Left lobe of liver (tissue), 2 donors: ENCODE data around the gene DDX55. TPM values are rescaled to one million over a fixed set of nuclear protein-coding genes. Genes with fewer than 3 reads are reported as not detected.

Experiments used
- ATAC-seq: fragments of 200-7000 bp; cut with Tn5 transposase; one replicate; pipeline ENCODE4 v1.9.1; 2020; ENCODE audit warnings: mild to moderate bottlenecking, moderate library complexity
- DNase-seq: peaks from one replicate; pipeline ENCODE4 v3.0.0-alpha.2; 2020; ENCODE audit warnings: low spot score
- total RNA-seq: library from RNA; stranded (reverse); gene quantifications from one replicate; pipeline ENCODE4 v1.2.1, GENCODE V29; 2021
- donor health status: DM: no; HTN: no; CAD: no; lungs with moderate emphysema.
- donor health status: DM: no; HTN: yes; CAD: no.

DDX55 gene
- total RNA-seq, 1 donor from 2014 or later = 10.0 TPM

DNA sequence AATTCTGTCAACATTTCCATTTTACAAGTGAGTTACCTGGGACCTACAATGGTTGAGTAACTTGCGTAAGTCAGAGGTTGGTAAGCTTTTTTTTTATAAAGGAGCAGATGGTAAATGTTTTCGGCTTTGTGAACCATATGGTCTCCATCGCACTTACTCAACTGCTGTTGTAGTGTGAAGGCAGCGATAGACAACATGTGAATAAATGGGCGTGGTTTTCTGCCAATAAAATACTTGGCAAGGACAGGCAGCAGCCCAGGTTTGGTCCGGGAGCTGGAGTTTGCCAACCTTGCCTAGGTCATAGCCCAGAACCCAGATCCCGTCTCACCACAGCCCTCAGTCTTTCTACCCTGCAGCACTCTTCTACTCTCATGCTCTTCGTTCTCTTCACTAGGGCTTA, 6.3 kb downstream of the DDX55 start:
- DNase-seq (no peak), ATAC-seq (no peak)

DNA sequence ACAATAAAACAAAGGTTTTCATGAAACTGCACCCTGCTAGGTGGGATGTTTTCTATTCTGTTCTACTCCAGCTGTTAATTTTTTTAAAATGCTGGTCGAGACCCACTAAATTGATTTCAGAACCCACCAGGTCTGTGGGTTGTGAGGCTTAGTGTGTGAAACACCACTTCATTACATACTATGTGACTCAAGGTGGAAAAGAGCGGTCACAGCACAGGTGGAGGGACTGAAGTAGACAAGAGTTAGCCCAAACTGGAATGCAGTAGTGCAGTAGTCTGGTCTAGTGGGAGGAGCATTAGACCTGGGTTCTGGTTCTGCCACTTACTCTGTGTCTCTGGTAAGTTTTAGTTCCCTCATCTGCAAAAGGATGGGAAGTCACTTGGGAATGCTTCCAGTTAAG, 12.2 kb downstream of the DDX55 start:
- DNase-seq (no peak), ATAC-seq (no peak)

DNA sequence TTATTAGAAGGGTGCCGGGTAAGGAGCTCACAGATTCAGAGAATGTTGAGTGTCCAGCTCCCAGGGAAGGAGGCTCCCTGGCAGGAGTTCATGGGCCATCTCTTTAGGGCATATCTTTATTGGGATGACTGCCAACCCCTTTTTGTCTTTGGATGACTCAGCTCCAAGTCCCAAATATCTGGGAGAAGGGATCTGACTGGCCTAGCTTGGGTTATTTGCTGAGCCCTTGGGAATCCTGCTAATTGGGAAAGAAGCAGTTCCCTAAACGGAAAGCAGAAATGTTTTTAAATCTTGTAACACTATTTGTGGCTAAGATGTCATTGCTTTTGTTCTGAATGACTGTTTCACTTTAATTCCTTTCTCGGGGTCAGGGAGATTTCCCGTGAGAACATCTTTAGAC, 12.6 kb downstream of the DDX55 start:
- no peak for DNase-seq

DNA sequence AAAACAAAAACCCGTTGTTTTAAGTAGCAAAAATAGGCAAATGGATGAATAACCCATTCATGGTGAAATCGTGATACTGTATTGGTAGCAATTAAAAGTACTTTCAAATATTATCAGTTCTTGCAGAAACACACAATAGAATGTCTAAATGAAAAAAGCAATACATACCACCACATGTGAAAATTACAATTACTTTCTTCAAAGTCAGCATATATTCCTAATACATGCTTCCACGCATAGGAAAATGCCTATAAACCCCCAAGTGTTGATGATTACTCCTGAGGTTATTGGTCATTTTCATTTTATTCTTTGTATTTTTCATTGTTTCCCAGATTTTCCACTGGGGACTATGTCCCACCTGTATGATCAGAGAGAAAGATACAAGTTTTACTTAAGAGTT, 15.2 kb downstream of the DDX55 start:
- ATAC-seq = no peak
- no peak for DNase-seq

More for the DNA sequence above, 12.6 kb downstream of the DDX55 start:
- ATAC-seq = no peak

DNA sequence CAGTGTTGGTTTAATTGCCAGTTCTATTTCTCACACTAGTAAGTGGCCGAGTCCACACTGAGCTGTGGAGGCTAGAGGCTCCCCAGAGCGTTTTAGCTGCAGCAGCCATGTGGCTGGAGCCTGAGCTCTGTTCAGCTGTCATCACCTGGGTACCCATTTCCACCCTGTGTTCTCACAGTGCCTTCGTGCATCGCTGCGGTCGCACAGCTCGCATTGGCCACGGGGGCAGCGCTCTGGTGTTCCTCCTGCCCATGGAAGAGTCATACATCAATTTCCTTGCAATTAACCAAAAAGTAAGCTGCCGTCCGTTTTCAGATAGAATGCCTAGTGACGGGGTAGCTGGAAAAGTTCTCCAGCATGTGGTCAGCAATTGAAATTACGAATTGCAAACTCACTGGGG, 15.7 kb downstream of the DDX55 start:
- ATAC-seq (no peak), DNase-seq (no peak)

DNA sequence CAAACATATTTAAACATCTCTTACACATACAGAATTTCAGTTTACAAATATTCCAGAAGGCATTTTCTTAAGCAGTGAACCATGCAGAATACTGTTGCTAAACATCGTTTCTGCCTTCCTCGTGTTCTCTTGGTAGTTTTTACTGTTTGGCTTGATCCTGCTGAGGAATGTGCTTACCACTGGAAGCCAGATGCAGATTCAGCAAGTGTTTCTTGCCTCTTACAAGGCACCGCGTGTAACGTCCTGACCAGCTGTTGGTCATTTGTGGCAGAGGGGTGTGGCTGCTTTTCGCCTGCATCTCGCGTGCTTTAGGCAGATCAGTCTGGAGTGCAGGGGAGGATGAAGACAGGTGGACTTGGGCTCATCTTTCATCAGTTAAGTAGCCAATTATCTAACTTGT, 19.2 kb downstream of the DDX55 start:
- no peak for DNase-seq
- ATAC-seq = no peak

DNA sequence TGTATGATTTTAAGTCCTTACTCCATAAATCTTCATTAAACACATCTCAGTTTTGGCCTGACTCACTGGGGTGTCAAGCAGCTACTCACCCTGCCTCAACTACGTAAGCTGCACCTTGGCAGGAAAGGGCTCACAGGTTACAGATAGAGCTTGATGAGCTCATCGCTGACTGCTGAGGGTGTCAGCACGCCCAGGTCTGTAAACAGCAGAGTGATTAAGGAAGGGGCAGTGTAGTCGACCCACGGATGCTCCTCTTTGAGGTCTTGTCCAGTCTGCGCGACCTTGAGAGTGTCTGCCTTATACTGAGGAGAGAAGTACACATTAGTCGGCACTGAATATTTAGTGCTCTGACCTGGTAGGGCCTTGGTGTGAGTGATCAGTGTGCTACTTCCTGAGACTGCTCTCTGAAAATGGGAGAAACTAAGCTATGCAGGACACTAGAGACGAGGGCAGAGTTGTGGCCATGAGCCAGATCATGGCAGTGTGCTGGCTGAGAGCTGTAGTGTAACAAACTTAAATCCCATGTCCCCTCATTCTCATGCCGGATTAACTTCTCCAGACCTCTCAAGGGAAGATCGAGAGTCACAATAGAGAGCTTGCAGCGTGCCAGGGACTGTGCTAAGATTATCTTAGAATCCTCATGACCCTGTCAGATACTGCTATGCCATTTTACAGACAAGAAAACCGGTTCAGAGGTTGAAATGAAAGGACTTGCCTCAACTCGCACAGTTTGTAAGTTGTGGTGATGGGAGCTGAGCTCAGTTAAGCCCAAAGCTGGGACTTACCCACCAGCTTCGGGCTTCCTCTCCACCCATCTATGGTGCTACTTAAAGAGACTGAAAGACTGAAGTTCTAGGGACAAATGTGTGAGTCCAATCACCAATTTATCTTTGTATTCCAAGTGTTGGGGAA, 20.0 kb downstream of the DDX55 start:
- no peak for ATAC-seq
- no peak for DNase-seq

DNA sequence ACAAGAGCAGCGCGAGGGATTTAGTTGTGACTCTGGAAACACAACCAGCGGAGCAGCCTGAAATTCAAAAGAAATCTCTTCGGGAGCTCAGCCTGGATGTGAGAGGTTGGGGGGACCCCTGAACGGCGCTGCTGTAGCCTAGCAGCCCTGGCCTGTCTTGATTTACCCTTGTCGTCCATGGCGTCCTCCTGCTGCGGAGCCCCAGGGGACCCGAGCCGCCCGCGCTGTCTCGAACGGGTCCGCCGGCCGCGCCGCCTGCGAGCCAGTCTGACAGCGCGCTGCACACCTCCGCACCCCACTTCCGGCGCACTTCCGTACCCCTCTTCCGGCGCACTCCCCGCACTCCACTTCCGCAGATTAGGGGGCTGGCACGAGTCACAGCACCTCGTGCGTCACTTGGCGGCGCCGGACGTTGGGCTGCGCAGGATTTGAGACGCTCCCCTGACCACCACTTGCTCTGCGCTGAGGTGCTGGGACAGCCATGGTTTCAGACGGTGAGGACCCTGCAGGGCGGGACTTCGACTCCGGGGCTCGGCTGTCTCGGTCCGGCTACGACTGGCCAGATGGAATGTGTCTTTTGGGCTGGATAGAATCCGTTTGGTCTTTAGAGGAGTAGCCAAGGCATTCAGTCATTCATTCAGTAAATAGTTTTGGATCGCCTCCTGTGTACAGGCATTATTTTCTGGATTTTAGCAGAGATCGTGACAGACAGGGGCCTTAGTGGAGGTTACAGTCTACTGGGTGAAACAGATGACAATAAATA, 31.7 kb downstream of the DDX55 start, which contains the start of the genes EIF2B1 and GTF2H3:
Gene EIF2B1 (minus strand): TSS at position 308 of the 763 bp plus-strand sequence. CDS start 129 bp downstream, at position 179.
Gene GTF2H3 (plus strand): TSS at position 451 of the 763 bp plus-strand sequence. CDS start 31 bp downstream, at position 482.
- DNase-seq (peak; percentile 96), ATAC-seq (peak; percentile 97)

DNA sequence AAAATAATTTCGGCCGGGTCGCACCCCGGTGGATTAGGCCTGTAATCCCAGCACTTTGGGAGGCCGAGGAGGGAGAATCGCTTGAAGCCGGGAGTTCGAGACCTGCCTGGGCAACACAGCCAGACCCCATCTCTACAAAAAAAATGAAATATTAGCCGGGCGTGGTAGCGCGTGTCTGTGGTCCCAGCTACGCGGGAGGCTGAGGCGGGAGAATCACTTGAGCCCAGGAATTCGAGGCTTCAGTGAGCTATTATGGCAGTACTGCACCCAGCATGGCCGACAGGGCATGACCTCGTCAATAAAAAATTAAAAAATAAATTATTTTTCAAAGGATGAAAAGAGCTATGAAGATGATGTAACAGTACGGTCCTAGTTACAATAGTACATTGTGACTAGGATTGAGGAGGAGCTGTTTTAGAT, 32.3 kb downstream of the DDX55 start:
- no peak for ATAC-seq
- no peak for DNase-seq

DNA sequence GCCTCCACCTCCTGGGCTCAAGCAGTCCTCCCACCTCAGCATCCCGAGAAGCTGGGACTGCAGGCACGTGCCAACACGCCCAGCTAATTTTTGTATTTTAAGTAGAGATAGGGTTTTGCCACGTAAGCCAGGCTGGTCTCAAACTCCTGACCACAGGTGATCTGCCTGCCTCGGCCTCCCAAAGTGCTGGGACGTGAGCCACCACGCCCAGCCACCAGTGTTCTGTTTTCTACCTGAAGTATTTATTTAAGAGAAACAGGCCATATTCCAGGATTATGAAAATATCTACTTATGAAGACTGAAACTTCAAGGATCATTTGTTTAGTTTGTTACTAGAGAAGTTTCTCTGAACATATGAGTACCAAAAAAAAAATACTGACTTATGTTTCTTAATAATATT, 42.0 kb downstream of the DDX55 start:
- DNase-seq (no peak), ATAC-seq (no peak)

DNA sequence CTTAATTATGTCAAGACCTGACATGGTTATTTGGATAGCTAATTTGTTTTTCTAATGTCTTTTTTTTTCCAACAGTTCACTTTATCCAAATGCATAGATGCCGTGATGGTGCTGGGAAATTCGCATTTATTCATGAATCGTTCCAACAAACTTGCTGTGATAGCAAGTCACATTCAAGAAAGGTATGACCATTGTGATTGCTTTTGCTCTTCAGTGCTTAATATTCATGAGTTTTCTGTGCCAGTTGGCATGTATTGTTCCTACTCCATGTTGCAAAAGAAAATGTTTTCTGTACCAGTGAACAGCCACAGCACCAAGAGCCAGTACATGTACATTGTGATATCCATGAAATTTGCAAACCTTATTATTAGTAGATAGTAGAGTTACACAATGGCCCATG, 43.5 kb downstream of the DDX55 start:
- DNase-seq = no peak
- no peak for ATAC-seq

DNA sequence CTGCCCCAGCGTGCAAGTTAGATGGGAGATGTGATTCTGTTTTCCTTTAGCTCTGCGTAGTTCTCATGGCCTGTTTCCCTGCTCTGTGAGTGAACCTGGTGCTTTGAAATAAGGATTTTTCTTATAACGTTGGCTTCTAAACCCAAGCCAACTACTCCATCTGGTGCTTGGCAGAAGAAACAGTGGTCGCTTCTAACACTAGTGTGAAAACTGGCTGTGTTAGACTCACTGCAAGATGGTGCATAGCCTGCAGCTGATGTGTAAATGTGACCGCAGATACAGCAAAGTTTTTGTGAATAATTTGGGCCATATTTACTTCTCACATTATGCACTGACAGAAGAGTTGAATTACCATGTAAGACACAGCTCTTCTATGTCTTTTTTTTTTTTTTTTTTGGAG, 44.0 kb downstream of the DDX55 start:
- no peak for ATAC-seq
- DNase-seq = no peak

DNA sequence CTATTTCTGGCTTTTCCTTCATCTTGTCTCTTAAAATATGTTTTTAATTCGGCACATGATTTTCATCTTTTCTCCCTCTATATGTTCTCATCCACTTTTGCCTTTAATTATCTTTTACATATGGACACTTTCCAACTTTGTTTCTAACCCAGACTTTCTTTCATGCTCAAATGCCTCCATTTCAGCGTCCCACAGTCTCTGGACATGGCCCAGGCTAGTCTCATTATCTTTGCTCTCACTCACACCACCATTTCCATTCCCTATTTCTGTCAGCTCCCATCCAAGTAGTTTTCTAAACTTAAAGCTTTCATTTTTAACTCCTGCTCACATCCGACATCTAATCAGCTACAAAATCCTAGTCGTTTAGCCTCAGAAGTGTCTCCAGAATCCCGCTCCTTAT, 46.5 kb downstream of the DDX55 start:
- ATAC-seq (no peak), DNase-seq (no peak)

DNA sequence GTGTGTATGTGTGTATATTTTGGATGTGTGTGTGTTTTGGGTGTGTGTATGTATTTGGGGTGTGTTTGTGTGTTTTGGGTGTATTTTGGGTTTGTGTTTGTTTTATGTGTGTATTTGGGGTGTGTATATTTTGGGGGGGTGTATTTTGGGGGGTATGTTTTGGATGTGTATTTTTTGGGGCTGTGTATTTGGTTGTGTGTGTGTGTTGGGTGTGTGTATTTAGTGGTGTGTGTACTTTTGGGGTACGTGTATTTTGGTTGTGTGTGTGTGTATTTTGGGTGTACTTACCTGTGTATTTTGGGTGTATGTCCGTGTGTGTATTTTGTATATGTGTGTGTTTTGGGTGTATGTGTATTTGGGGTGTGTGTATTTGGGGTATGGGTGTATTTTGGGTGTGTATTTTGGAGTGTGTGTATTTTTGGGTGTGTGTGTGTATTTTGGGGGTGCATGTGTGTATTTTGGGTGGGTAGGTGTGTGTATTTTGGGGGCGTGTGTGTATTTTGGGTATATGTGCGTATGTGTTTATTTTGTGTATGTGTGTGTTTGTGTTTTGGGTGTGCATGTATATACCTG, 52.3 kb downstream of the DDX55 start:
- ATAC-seq (no peak), DNase-seq (no peak)

DNA sequence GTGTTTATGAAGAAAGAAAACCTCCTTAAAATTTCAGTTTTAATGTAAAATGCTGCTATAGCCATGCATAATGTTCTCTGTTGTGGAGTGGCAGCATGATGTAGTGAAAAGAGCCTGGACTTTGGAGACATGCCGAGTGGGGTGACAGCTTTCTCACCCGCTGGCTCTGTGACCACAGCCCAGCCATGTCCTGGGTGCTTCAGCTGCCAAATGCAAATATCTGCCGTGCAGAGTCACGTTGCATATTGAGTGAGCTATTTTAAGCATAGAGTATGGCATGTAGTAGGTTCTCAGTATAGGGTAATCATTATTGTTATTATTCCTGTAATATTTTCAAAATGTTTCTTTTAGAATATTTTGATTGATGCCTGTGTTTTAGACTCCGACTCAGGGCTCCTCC, 53.5 kb downstream of the DDX55 start:
- ATAC-seq = no peak
- DNase-seq = no peak

DNA sequence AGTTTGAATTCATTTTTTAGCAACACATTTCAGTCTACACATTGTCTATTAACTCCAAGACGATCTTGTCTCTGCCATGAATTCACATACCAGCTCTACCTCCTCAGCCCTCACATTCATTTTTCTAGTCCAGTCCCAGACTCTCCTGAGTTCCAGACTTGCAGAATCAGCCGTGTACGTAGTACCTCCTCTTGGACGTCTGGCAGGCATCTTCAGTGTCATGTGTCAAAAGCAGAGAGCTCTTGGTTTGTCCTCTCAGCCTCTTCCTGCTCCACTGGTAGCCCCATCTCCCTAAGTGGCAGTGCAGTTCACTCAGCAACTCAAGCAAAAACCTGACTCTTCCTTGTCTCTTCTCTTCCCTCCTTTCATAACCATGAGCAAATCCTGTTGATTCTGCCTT, 54.5 kb downstream of the DDX55 start:
- DNase-seq (no peak), ATAC-seq (no peak)

DNA sequence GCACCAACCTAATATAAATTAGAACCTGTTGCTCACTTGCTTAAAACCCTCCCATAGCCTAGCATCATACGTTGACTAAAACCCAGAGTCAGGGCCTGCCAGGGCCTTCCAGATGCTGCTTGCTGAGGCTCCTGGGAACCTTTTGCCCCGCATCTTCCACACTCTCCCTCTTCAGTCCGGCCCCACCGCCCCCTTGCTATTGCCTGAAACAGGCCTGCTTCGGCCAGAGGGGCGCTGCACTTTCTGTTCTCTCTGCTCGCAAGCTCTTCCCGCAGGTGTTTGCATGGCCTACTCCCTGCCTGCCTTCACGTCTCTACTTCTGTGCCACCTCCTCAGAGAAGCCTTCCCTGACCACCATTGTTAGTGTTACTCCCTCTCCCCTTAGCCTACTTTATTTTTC, 55.3 kb downstream of the DDX55 start:
- ATAC-seq (no peak), DNase-seq (no peak)

DNA sequence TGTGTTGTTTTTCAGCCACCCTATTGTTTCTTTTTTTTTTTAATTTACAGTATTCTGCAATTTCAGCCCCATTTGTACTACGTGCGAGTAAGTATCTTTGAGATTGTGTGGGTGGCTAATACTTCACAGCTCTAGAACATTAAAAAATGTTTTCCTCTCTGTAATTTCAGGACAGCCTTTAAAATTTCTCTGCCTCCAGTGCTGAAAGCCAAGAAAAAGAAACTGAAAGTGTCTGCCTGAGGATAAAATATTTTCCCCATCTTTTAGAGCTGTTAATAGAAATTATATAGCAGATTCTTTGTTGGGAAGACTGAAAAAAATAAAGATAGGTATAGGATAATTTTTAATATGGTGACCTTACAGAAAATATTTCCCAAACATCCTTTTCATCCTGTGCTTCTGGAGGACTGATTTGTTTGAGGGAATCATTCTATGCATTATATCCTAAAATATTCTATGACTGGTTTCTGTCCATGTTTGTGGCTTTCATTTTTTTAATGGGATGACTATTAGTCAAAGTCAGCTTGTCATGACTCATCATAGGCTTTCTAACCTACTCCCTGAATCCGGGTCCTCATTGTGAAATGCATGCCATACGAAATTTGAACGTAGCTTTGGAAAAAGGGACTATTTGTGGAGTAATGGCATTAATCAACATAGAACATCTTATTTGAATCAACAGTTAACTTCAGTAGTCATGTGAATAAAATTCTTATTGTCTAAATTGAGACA, 58.3 kb downstream of the DDX55 start:
- no peak for DNase-seq

DNA sequence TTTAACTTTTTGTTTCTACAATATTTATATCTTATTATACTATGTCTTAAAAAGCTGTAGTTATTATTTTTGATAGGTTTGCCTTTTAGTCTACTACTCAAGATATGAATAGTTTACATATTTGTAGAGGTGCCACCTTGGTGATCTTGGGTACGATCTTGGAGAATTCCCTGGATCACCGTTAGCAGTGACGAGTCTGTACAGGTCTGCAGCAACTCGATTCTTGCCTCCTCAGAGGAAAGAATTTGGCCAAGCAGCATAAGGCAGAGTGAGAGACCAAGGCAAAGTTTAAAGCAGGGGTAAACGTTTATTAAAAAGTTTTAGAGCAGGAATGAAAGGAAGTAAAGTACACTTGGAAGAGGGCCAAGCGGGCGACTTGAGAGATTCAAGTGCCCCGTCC, 65.9 kb downstream of the DDX55 start:
- no peak for ATAC-seq

More for the DNA sequence above, 58.3 kb downstream of the DDX55 start:
- no peak for ATAC-seq

More for the DNA sequence above, 65.9 kb downstream of the DDX55 start:
- no peak for DNase-seq
